Right cardiac atrium (tissue), 5 donors: ENCODE measurements around the gene WBP2. TPM values are rescaled to one million over a fixed set of nuclear protein-coding genes. Genes with fewer than 3 reads are reported as not detected.

Experiments used
- ATAC-seq, 2 donors: fragments of 200-7000 bp; cut with Tn5 transposase; one replicate each; pipeline versions ENCODE4 v1.8.0 to v1.9.1; 2020; ENCODE audit warnings: moderate library complexity in 2 of 2, mild to moderate bottlenecking in 1 of 2
- DNase-seq, 3 donors: peaks; one replicate each; pipeline ENCODE4 v3.0.0-alpha.2; 2020
- H3K27ac ChIP-seq: one replicate; pipeline ENCODE4 v1.5.1; 2013; ENCODE audit warnings: mild to moderate bottlenecking, low read length, control low read depth, moderate library complexity
- H3K27me3 ChIP-seq: one replicate; pipeline ENCODE4 v1.6.1; 2013; ENCODE audit not compliant: control insufficient read depth, insufficient read depth
- H3K4me1 ChIP-seq: one replicate; pipeline ENCODE4 v1.6.1; 2013; ENCODE audit warnings: low read length; ENCODE audit not compliant: control insufficient read depth, insufficient read depth
- H3K4me3 ChIP-seq: one replicate; pipeline ENCODE4 v1.5.1; 2013; ENCODE audit warnings: low read length, control low read depth
- H3K9me3 ChIP-seq: one replicate; pipeline ENCODE4 v1.6.1; 2013; ENCODE audit warnings: low read length; ENCODE audit not compliant: control insufficient read depth
- WGBS: extraction: QIAGEN DNeasy Blood & Tissue Kit; methylation state at CpG from one replicate; pipeline ENCODE4 v1.1.7; 2013; 5-methylcytosine and 5-hydroxymethylcytosine counted together
- intact Hi-C, 4 donors: fragments of 100-400 bp; cut with DNase I; formaldehyde crosslinking; loops; one replicate each; pipeline versions ENCODE4 v1.11.0 to v1.14.0; 2022 to 2023
- long read RNA-seq, 4 donors: library from polyadenylated mRNA; unstranded; transcript quantifications; one replicate each; pipeline ENCODE4 v2.0.0, GENCODE V29; 2020 to 2021
- polyA plus RNA-seq: library from polyadenylated mRNA; stranded (reverse); fragments of 200-250 nt; gene quantifications from one replicate; pipeline ENCODE4 v1.2.3, GENCODE V29; 2013
- total RNA-seq, 4 donors: library from RNA; stranded (reverse); fragmentation: NEBNext Ultra II Directional; extraction: Animal tissue kit (Norgen Biotek cat#: 25700); gene quantifications; one replicate each; pipeline ENCODE4 v1.2.1, GENCODE V29; 2021
- donor health status: healthy with polysubstance abuse.
- donor health status: DM: no; HTN: yes; CAD: no.
- donor health status: DM: no; HTN: no; CAD: no.
- donor health status: DM: no; HTN: yes; CAD: no; lungs with severe emphysema.
- donor health status: DM: yes; HTN: yes; CAD: no.

The WBP2 gene
- total RNA-seq = 100 to 1,000 TPM; 112 to 128 (median 118) TPM
- 109 TPM for polyA plus RNA-seq
- long read RNA-seq, donor 1, transcript WBP2-201 (8 exons, 1,944 nt) = major isoform, 79 of 314 reads
- long read RNA-seq, donor 1, transcript WBP2-203 (7 exons, 928 nt) = minor isoform, 6 of 314 reads
- long read RNA-seq, donor 1, partial matches to known transcripts = 37 of 314 reads
- long read RNA-seq, donor 1, other reads (novel, unspliced or antisense) = 188 of 314 reads
- long read RNA-seq, donor 2, transcript WBP2-209 (4 exons, 747 nt) = minor isoform, 5 of 108 reads
- long read RNA-seq, donor 2, transcript WBP2-201 (8 exons, 1,944 nt) = major isoform, 57 of 108 reads
- long read RNA-seq, donor 2, partial matches to known transcripts = 16 of 108 reads
- long read RNA-seq, donor 2, other reads (novel, unspliced or antisense) = 26 of 108 reads
- long read RNA-seq, donor 3, transcript WBP2-201 (8 exons, 1,944 nt) = major isoform, 145 of 322 reads
- long read RNA-seq, donor 3, transcript WBP2-209 (4 exons, 747 nt) = minor isoform, 7 of 322 reads
- long read RNA-seq, donor 3, transcript WBP2-203 (7 exons, 928 nt) = minor isoform, 8 of 322 reads
- long read RNA-seq, donor 3, partial matches to known transcripts = 158 of 322 reads
- long read RNA-seq, donor 3, other reads (novel, unspliced or antisense) = 3 of 322 reads
- long read RNA-seq, donor 4, transcript WBP2-201 (8 exons, 1,944 nt) = major isoform, 85 of 126 reads
- long read RNA-seq, donor 4, partial matches to known transcripts = 18 of 126 reads
- long read RNA-seq, donor 4, other reads (novel, unspliced or antisense) = 20 of 126 reads

DNA sequence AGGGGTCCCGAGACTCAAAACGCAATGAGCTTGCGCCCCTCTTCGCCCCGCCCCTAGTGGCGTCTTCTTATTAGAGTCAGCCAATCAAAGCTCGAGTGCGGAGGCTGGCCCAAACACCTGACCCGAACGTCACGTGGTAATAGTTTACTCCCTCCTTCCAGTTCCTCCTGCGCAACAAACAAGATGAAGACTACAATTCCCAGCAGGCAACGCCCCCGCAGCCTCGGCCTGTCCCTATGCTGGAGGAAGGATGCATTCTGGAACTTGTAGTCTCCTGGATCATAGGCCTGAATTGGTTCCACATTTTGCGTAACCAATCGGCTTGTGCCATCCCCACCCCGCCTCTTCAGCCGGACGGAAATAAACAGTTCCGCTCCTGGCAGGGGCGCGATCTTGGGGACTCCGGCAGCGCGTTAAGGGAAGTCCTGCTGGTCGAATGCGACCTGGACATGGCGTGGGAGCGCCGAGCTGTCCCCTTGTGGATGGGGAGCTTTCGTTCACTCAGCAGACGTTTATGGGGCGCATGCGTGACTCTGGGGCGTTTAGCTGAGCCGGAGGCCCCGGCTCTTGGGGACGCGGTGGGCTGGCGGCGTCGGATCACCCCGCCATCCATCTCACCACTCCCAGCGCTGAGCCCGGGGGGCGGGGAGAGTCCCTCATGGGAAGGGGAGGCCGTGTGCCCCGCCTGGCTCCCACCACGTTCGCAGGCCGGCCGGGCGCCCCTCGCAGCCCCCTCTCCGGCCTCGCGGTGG is at the start of gene WBP2:
TSS of gene WBP2 (minus strand) at position 26 of the 752 bp plus-strand sequence. CDS start 38 bp downstream, outside the sequence.
- peak within 1 kb of the TSS; percentile 99 for H3K27ac ChIP-seq
- peak; percentile 98 to 99 (median 98) for DNase-seq
- no peaks in the 10 kb centered on the region for H3K9me3 ChIP-seq
- no peaks in the 10 kb centered on the region for H3K27me3 ChIP-seq
- peak; percentile 95 to 96 for ATAC-seq
- peaks cover 3% of the 10 kb centered on the region for H3K4me1 ChIP-seq
- intact Hi-C loops = no loop called here
- WGBS = under 1% methylated on average over 58 of the region's 58 CpGs
- peak within 1 kb of the TSS; percentile 90 for H3K4me3 ChIP-seq

DNA sequence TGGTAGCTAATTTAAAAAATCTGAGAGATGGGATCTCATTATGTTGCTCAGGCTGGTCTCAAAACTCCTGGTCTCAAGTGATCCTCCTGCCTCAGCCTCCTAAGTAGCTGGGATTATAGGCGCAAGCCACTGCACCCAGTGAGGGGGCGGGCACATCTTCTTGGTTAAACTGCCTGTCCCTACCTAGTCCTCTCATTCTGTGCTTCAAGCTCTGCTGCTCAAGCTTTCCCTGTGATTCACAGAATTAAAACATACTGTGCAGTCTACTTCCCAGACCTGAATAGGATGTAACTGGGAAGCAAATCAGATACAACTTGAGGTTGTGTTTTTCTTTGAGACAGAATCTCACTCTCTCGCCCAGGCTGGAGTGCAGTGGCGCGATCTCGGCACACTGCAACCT is 47.3 kb upstream of the WBP2 start:
- intact Hi-C loops = no loop called here
- Histone ChIP-seq H3K9me3 (no peaks in the 10 kb centered on the region), H3K27ac (no peak overlapping the region), H3K4me1 (no peaks in the 10 kb centered on the region), H3K4me3 (no peak overlapping the region), H3K27me3 (no peaks in the 10 kb centered on the region)
- ATAC-seq (no peak), DNase-seq (no peak)
- 94% methylated on average over 6 of the region's 6 CpGs for WGBS

DNA sequence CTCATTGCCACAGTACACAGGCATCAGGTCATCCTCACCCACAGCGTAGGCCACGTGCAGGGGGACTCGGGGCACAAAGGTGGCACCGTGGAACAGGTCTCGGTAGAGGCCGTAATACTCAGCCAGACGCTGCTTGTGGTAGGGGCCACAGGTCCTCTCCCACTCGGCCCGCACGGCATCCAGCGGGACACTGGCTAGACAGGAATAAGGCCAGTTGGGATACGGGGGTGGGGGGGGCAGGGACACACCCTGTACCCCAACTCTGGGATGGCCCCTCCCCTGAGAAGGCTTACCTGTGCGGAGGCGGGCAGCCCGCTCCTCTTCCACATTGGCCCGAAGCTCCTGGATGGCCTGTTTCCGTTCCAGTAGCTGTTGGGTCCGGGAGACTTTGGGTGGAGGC is 46.6 kb upstream of the WBP2 start:
- Histone ChIP-seq H3K9me3 (no peaks in the 10 kb centered on the region), H3K27ac (no peak overlapping the region), H3K4me3 (no peak overlapping the region), H3K4me1 (no peaks in the 10 kb centered on the region), H3K27me3 (no peaks in the 10 kb centered on the region)
- ATAC-seq = no peak
- 91% methylated on average over 18 of the region's 18 CpGs for WGBS
- intact Hi-C loops = no loop called here
- DNase-seq = peak in 1 of 3 donors; percentile 60

DNA sequence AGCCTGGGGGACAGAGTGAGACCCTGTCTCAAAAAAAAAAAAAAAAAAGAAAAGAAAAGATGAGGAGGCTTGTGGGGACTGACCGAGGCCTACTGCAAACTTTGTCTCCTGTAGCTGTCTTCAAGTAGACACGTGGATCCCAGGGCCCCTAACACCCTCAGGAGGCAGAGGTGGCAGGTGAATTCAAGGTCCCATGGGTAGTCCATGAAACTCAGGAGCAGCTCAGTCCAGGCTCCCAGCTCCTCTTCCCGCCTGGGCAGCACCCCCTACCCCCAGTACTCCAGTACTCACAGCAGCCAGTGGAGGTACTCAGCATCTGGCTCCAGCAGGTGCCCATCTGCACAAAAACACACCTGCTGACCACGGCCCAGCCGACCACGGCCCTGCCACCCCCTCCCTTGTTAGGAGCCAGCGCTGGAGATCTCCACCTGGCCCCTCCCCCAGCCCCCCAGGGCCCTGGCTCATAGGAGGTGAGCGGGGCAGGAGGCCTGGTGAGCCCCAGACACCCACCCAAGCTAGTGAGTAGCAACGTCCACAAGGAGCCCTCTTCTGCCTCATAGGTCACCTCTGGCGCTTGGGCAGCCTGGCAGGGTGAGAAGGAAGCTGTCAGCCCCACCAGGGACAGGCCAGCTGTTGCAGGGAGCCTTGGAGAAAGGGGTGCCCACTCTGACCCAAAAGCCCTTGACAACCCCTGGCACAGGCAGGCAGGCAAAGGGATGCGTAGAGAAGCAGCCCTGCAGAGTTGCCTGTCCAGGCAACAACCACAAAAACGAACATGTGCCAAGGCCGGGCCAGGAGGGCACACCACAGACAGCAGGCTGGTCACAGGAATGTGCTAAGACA is 45.8 kb upstream of the WBP2 start:
- H3K27ac ChIP-seq = no peak overlapping the region
- no peak overlapping the region for H3K4me3 ChIP-seq
- no peaks in the 10 kb centered on the region for H3K27me3 ChIP-seq
- no peaks in the 10 kb centered on the region for H3K4me1 ChIP-seq
- ATAC-seq (no peak), DNase-seq (peak in 2 of 3 donors; percentile 58)
- intact Hi-C loops = no loop called here
- no peaks in the 10 kb centered on the region for H3K9me3 ChIP-seq
- WGBS = 86% methylated on average over 13 of the region's 13 CpGs

DNA sequence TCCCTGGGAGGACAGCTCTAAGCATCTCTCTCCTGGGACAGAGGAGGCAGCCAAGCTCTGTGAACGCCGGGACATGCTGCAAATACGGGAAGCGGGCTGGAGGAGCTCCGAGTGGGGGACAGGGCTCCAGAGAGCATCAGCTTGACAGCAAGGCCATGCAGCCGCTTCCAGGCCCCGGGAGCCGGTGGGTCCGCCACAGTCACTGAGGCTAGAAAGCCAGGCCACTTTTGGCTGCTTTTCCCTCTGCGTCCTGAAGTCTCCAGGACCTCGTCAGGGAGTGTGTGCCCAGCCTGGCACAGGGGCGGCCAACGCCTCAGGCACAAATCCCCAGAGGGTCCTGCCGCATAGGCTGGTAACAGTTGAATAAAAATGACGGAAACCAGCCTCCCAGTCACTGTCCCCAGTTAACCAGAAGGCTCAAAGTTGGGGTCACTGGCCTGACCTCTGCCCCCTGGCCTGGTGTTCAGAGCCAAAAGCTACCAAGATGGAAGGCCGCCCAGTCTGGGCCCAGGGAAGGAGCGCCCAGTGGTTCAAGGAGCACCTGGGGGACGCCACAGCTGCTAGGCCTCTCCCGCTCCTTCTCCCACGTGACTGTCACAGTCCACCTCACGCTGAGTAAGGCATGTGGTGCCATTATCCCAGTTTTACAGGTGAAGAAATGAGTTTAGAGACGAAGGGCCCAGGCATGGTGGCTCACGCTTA is 44.8 kb upstream of the WBP2 start:
- WGBS = 87% methylated on average over 23 of the region's 23 CpGs
- intact Hi-C loops = loop anchor here in 2 of 4 donors (10.0 kb wide), 2 partner anchors 115 to 135 kb away; partner anchors contain the start of genes GALK1 (in 1 of the 2) and UNK (in 1 of the 2)
- H3K27ac ChIP-seq = no peak overlapping the region
- no peaks in the 10 kb centered on the region for H3K9me3 ChIP-seq
- no peaks in the 10 kb centered on the region for H3K27me3 ChIP-seq
- ATAC-seq (no peak), DNase-seq (peak in 1 of 3 donors; percentile 55)
- no peaks in the 10 kb centered on the region for H3K4me1 ChIP-seq
- H3K4me3 ChIP-seq = no peak overlapping the region

DNA sequence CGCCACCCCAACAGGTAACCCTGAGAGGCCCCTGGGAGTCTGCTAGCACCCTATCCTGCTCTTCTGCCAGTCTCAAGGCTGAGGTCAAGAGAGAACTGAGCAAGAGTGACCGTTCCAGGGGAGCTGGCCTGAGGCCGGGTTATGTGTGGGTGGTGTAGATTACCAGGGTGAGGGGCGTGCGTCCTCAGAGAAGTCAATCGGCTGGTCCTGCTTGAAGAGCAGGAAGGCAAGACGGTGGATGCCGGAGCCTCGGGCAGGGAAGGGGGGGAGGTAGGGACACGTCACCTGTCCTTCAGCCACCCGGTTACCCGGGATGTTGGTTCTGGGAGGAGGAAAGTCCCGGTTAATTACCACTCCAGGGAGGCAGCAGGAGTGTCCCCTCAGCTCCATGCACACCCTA is 44.2 kb upstream of the WBP2 start:
- DNase-seq (no peak), ATAC-seq (no peak)
- Histone ChIP-seq H3K27me3 (no peaks in the 10 kb centered on the region), H3K4me3 (no peak overlapping the region), H3K4me1 (no peaks in the 10 kb centered on the region), H3K27ac (no peak overlapping the region), H3K9me3 (no peaks in the 10 kb centered on the region)
- intact Hi-C loops = loop anchor here in 2 of 4 donors (10.0 kb wide), 2 partner anchors 115 to 135 kb away; partner anchors contain the start of genes GALK1 (in 1 of the 2) and UNK (in 1 of the 2)
- 88% methylated on average over 13 of the region's 13 CpGs for WGBS

DNA sequence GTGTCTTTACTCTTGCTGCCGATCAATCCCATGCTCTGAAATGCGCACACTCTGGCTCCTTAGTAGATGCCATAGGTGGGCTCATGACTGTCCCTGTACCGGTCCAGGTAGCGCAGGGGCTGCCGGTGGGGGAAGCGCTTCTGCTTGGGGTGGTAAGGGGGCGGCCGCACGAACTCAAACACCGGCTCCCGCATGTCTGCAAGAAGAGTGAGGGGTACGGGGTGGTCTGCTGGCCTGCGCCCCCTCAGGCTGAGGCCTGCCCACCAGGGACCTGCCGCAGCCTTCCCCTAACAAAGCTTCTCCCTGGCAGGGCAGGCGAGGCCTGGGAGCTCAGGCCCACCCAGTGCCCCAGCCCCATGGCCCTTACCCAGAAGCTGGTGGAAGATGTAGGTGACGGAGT is 43.7 kb upstream of the WBP2 start:
- Histone ChIP-seq H3K9me3 (no peaks in the 10 kb centered on the region), H3K27me3 (no peaks in the 10 kb centered on the region), H3K27ac (no peak overlapping the region), H3K4me3 (no peak overlapping the region), H3K4me1 (no peaks in the 10 kb centered on the region)
- peak in 1 of 3 donors; percentile 57 for DNase-seq
- ATAC-seq = no peak
- intact Hi-C loops = loop anchor here in 2 of 4 donors (10.0 kb wide), 2 partner anchors 114 to 134 kb away; partner anchors contain the start of genes GALK1 (in 1 of the 2) and UNK (in 1 of the 2)
- WGBS = 94% methylated on average over 16 of the region's 16 CpGs

DNA sequence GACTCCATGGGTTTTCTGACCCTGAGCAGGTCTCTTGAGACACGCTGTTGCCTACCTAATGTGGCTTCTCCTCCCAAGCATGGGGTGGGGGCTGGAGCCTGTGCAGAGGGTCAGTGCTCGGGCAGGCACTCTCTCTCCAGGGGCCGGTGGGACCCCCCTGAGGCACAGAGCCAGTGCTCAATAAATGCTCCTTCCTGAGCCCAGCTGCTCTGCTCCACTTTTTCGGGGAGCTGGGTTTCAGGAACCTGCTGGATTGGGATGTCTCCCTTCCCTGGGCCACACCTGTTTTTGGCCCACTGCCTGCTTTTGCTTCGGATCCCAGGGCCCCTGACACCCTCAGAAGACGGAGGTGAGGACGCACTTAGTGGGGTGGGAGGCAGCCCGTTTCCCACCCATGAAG is 42.9 kb upstream of the WBP2 start:
- Histone ChIP-seq H3K27ac (no peak overlapping the region), H3K9me3 (no peaks in the 10 kb centered on the region), H3K4me1 (no peaks in the 10 kb centered on the region), H3K4me3 (no peak overlapping the region), H3K27me3 (no peaks in the 10 kb centered on the region)
- WGBS = 88% methylated on average over 8 of the region's 8 CpGs
- DNase-seq (peak in 2 of 3 donors; percentile 58 to 61), ATAC-seq (no peak)
- intact Hi-C loops = loop anchor here in 2 of 4 donors (10.0 kb wide), 2 partner anchors 113 to 133 kb away; partner anchors contain the start of genes GALK1 (in 1 of the 2) and UNK (in 1 of the 2)

DNA sequence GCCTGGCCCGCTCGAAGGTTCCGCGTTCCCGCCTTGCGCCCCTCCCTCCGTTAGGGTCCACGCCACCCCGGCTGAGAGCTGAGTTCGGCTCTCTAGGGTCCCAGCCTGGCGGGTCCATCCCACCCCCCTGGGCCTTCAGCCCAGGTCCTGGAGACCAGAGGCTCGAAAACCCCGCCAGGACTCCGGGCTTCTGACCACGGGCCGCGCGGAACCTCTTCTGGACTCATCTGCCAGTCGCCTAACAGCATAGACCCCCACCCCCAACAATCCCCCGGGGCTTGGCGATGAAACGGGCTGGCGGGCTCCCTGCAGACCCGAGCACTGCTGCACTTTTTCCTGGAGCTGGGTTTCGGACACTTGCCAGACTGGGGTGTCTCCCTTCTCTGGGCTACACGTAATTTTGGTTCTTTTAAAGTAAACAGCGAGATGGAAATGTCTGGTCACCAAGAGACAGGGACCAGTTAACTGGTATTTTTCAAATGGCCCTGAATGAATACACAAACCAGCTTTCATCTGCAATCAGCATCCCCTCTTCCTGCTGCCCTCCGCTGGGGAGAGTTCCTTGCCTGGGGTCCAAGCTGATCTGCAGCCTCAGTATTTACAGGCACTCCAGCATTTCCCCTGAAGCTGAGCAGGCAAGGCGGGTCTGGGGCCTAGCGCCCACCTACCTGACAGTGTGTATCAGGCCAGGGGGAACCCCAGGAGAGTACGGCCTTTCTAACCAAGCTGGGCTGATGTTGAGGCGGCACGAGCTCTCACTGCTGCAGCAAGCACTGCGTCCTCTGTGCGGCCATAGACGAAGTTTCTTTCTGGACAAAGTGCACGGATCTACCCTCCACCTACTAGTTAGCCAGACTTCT is 42.3 kb upstream of the WBP2 start:
- Histone ChIP-seq H3K9me3 (no peaks in the 10 kb centered on the region), H3K27me3 (no peaks in the 10 kb centered on the region), H3K4me3 (no peak overlapping the region), H3K27ac (peak overlapping the region; percentile 46), H3K4me1 (no peaks in the 10 kb centered on the region)
- DNase-seq (peak; percentile 58 to 64 (median 60)), ATAC-seq (no peak)
- intact Hi-C loops = loop anchor here in 2 of 4 donors (10.0 kb wide), 2 partner anchors 113 to 133 kb away; partner anchors contain the start of genes GALK1 (in 1 of the 2) and UNK (in 1 of the 2)
- WGBS = 50% methylated on average over 37 of the region's 37 CpGs
